Activated T-helper 9 cell treated with anti-CD3 and anti-CD28 coated beads, Interleukin-2, amount 50 U/mL, for 16 hours (primary cell): ENCODE data around the gene CFAP99.

Experiments
- DNase-seq: peaks from one replicate; pipeline ENCODE4 v3.0.0-alpha.2; 2020; ENCODE audit warnings: low read depth

CFAP99 gene

DNA sequence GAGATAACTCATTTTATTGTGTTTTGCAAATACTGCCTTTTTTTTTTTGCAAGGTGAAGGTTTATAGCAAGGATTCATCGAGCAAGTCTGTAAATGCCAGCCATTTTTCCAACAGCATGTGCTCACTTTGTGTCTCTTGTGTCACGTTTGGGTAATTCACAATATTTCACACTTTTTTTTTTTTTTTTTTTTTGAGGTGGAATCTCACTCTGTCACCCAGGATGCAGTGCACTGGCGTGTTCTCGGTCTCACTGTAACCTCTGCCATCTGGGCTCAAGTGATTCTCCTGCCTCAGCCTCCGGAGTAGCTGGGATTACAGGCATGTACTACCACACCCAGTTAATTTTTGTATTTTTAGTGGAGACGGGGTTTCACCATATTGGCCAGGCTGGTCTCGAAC lies 52.0 kb downstream of the CFAP99 start:
- no peak for DNase-seq

GRCh38 chr4:2472187-2472586 lies 53.4 kb downstream of the CFAP99 start:
- DNase-seq: no peak

DNA sequence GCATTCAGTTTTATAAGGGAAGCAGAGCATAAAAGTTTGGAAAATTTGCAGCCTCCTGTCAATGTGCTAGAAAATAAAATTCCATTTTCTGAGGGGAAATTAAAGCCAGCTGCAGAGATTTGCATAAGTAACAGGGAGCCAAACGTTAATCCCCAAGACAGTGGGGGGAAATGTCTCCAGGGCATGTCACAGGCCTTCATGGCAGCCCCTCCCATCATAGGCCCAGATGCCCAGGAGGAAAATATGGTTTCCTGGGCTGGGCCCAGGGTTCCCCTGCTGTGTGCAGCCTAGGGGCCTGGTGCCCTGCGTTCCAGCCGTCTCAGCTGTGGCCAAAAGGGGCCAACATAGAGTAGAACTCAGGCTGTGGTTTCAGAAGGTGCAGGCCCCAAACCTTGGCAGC lies 59.5 kb downstream of the CFAP99 start:
- DNase-seq: no peak

DNA sequence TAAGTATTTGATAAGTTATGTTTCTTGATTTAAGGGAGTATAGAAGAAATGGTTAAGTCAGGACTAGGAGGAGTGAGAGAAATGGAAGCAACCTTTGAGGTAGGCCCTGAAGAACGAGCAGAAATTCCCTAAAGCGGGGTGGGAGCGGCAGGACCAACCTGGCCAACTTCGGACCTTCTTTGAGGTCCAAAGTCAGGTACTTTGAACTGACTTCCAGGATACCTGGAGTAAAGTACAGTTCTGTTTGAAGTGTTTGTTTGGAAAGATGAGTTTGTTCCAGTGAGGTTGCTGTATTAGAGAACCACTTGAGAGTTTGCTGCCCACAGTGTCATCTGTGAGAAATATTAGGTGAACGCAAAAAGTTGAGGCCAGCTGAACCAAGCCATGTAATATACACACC lies 61.9 kb downstream of the CFAP99 start:
- DNase-seq: no peak

DNA sequence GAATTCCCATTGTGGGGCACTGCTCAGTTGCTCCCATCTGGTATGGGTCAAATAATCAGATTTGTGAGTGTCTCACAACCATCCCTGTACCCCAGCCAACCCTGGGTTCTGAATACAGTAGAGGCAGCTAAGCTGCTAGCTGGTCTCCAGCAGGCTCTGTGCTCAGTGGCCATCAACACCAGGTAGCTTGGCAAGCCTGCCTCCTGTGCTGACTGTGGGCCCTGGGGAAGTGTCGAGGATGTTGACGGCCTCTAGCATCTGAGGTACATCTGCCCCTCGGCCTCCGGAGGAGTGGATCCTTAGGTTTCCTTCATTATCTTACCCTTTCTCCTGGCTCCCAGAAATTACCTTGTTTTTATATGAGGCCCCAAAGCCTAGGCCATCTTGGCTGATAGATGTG lies 63.4 kb downstream of the CFAP99 start:
- no peak for DNase-seq

GRCh38 chr4:2482693-2483092 lies 63.9 kb downstream of the CFAP99 start:
- no peak for DNase-seq

GRCh38 chr4:2483237-2483636 lies 64.5 kb downstream of the CFAP99 start:
- no peak for DNase-seq

GRCh38 chr4:2484185-2484584 lies 65.4 kb downstream of the CFAP99 start:
- DNase-seq: no peak

- peak; percentile 27 for DNase-seq
Observed at GRCh38 chr4:2484993-2485392, 66.2 kb downstream of the CFAP99 start.

GRCh38 chr4:2485956-2486355 lies 67.2 kb downstream of the CFAP99 start:
- no peak for DNase-seq

DNA sequence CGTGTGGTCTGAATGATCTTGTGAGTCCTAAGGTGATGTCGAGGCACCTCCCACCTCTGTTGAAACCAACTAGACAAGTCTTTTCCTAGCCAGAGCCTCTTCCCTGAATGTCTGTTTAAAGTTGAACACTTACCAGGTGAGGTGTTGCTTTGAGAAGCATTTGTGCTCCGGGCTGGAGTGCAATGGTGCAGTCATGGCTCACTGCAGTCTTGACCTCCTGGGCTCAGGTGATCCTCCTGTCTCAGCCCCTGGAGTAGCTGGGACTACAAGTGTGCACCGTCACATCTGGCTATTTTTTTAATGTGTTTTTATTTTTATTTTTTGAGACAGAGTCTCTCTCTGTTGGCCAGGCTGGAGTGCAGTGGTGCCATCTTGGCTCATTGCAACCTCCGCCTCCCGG lies 68.2 kb downstream of the CFAP99 start:
- DNase-seq: no peak

- DNase-seq: no peak
Observed at GRCh38 chr4:2487632-2488031, 68.9 kb downstream of the CFAP99 start.

- no peak for DNase-seq
Observed at GRCh38 chr4:2489081-2489805, 70.5 kb downstream of the CFAP99 start.

DNA sequence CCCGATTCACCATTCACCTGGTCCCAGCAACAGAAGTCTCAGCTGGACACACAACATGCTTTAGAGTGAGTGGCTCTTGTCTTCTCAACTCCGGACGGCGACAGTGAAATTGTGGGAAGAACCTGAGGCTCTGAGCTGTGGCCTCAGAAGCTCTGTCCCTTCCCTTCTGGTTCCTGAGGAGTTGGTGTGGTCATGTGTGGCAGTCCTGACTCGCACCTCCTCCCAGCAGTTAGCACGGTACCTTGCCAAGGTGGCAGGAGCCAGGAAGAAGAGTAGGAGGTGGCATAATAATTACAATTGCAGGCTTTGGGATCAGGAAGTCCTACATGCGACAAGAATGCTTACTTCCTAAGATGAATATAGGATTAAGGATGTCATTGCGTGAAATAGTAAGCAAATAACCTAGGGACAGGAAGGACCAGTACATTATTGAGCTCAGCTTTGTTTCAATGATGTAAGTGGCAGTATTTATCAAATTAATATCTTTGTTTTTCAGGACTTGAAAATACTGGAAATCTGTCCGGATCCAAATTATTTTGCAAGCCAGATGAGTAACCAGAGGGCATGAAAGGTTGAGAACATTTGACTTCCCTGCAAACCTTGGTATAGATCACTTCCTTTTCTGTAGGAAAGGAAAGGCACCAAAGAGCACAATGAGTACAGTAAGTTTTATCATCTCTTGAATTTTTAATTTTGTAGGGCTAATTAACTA lies 71.2 kb downstream of the CFAP99 start:
- DNase-seq: no peak

DNA sequence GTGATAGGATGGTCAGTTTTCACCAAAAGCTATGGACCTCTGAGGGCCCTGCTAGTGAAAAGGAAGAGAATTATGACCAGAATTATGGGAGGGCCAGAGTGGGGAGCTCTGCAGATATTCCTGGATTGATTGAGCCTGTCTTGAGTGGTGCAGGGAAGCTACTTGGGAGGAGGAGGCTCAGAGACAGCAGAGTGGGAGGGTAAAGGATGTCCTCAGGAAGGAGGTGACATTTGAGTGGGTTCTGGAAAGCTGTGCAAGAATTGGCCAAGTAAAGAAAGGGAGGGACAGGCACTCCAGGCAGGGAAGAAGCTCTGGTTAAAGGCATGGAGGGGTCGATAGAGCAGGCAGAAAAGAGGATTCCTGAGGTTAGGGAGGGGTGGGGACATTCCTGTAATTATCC lies 74.2 kb downstream of the CFAP99 start:
- no peak for DNase-seq

DNA sequence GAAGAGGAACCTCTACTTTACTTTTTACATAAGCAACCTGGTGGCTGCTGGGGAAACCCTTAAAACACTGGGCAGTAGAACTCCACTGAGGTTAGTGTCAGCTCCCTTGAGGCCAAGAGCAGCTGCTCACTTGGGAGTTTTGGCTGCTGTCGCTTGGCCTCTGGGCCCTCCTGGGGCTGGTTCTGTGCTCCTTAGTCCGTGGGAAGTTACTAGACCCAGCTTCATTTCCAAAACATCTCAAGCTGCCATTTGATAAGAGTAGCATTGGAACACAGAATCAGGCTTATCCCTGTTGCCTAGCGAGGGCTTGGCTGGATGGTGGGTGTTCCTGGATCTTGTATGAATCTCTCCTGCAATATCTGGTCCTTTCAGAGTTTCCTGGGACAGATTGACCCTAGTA lies 76.2 kb downstream of the CFAP99 start:
- no peak for DNase-seq

- DNase-seq: no peak
Observed at GRCh38 chr4:2497324-2497723, 78.6 kb downstream of the CFAP99 start.

DNA sequence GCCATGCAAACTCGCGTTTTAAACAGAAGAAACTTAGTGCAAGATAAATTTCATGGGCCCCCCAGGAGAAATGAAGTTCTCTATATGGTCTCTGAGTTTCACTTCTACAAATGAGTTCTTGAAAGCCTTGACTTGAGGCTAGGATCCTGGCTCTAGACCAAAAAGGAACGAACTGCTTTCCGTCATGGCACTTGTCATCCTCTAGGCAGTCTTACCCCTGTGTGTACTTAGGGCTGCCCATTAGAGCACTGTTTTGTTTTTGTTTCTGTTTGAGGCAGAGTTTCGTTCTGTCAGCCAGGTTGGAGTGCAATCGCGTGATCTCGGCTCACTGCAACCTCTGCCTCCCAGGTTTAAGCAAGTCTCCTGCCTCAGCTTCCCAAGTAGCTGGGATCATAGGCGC lies 79.2 kb downstream of the CFAP99 start:
- no peak for DNase-seq

- DNase-seq: no peak
Observed at GRCh38 chr4:2500547-2500946, 81.8 kb downstream of the CFAP99 start.

GRCh38 chr4:2501034-2501594 lies 82.4 kb downstream of the CFAP99 start:
- no peak for DNase-seq

DNA sequence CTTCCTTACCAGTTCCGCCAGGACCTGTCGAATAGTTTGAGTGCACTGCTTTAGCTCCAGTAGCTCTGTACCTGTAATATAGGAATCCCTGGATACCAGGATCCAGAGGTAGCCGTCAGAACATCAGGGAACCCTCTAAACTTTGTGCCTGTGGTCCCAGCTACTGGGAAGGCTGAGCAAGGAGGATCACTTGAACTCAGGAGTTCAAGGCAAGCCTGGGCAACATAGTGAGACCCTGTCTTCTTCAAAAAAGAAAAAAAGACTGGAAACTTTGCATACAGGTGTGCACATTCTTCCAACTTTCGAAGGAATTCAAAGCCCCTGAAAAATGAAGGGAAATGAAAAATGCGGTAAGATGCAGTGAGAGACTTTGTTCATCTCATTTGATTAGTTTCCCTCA lies 85.1 kb downstream of the CFAP99 start:
- no peak for DNase-seq

- DNase-seq: no peak
Observed at GRCh38 chr4:2507259-2507658, 88.5 kb downstream of the CFAP99 start.

GRCh38 chr4:2507855-2508254 lies 89.1 kb downstream of the CFAP99 start:
- DNase-seq: no peak
